HepG2 (cell line): Measurements from ENCODE around the gene ERVMER34-1. TPM values are rescaled to one million over a fixed set of nuclear protein-coding genes. Genes with fewer than 3 reads are reported as not detected.

Source experiments
- ATAC-seq: fragments of 200-7000 bp; cut with Tn5 transposase; 3 replicates; pipeline ENCODE4 v1.9.1; 2020; ENCODE audit warnings: mild to moderate bottlenecking, moderate library complexity
- BruUV-seq: library from RNA; stranded (reverse); fragments of 400-500 nt; replicated peaks from 2 replicates; lab custom pipeline; 2021; lab: Mats Ljungman, UMichigan
- CTCF ChIA-PET: fragments of 300-600 bp; formaldehyde crosslinking; extraction: SDS; loops from one replicate; lab custom pipeline; 2021; ENCODE audit warnings: low total read pairs, inconsistent platforms, low intra/inter-chr PET ratio; lab: Yijun Ruan, JAX
- POLR2A ChIA-PET: fragments of 350-600 bp; sonication (Branson Sonifier 250); formaldehyde crosslinking; loops from one replicate; lab custom pipeline; 2020; ENCODE audit warnings: antibody characterized with exemption, inconsistent platforms; lab: Yijun Ruan, JAX
- DNase-seq: peaks from one replicate; pipeline ENCODE4 v3.0.0-alpha.2; 2015; ENCODE audit warnings: low spot score
- FAIRE-seq: peaks from 3 replicates; lab custom pipeline; 2011; peaks lifted over from hg19 to GRCh38; lab: Jason Lieb, UNC
- H2AFZ ChIP-seq: one replicate; pipeline ENCODE4 v1.6.1; 2011; ENCODE audit warnings: low read length, inconsistent platforms
- H3K27ac ChIP-seq: fragments of 300-600 bp; 3 replicates; pipeline ENCODE4 v1.8.0; 2011; ENCODE audit warnings: mixed run types, mild to moderate bottlenecking, mixed read lengths, low read length, inconsistent platforms; ENCODE audit not compliant: insufficient read depth; ENCODE audit errors: extremely low read length
- H3K27me3 ChIP-seq, 2 experiments: fragments of 200-600 bp in 1 of 2; 2 replicates in 1 of 2; 3 replicates in 1 of 2; pipeline versions ENCODE4 v1.6.0 to v1.8.0; 2011; ENCODE audit warnings: low read length in 2 of 2, mild to moderate bottlenecking in 2 of 2, moderate library complexity in 2 of 2, inconsistent platforms in 1 of 2; ENCODE audit not compliant: insufficient read depth in 2 of 2, control insufficient read depth in 1 of 2
- H3K36me3 ChIP-seq, 2 experiments: fragments of 200-600 bp in 1 of 2; replicated peaks in 1 of 2; 2 replicates in 1 of 2; 3 replicates in 1 of 2; pipeline versions ENCODE4 v1.5.1 to v1.8.0; 2011; ENCODE audit warnings: low read length in 2 of 2, inconsistent platforms in 1 of 2; ENCODE audit not compliant: insufficient read depth in 2 of 2, control insufficient read depth in 1 of 2
- H3K4me1 ChIP-seq: 2 replicates; pipeline ENCODE4 v1.5.1; 2012; ENCODE audit warnings: low read length, inconsistent platforms; ENCODE audit not compliant: insufficient read depth
- H3K4me2 ChIP-seq: 2 replicates; pipeline ENCODE4 v1.6.0; 2011; ENCODE audit warnings: low read depth, low read length, inconsistent platforms
- H3K4me3 ChIP-seq, 3 experiments: fragments of 200-600 bp in 1 of 3; sonication (generic), shearing (Covaris generic) in 1 of 3; replicated peaks in 1 of 3; 2 replicates each; pipeline ENCODE4 v1.5.1; 2011 to 2016; ENCODE audit warnings: low read length in 3 of 3, inconsistent platforms in 2 of 3, low read depth in 2 of 3, mild to moderate bottlenecking in 2 of 3, control low read depth in 1 of 3, mixed read lengths in 1 of 3; ENCODE audit not compliant: insufficient read depth in 1 of 3
- H3K79me2 ChIP-seq: one replicate; pipeline ENCODE4 v1.6.1; 2011; ENCODE audit warnings: low read length, inconsistent platforms; ENCODE audit not compliant: insufficient read depth
- H3K9ac ChIP-seq: 2 replicates; pipeline ENCODE4 v1.6.0; 2011; ENCODE audit warnings: mild to moderate bottlenecking, low read depth, low read length, inconsistent platforms; ENCODE audit not compliant: insufficient read depth
- H3K9me3 ChIP-seq: 2 replicates; pipeline ENCODE4 v1.5.1; 2012; ENCODE audit warnings: mild to moderate bottlenecking, low read length
- H4K20me1 ChIP-seq: 2 replicates; pipeline ENCODE4 v1.6.0; 2011; ENCODE audit warnings: inconsistent platforms, mild to moderate bottlenecking, low read length, moderate library complexity; ENCODE audit not compliant: insufficient read depth
- GABPB1 ChIP-seq: IDR thresholded peaks from 2 replicates; pipeline ENCODE4 v1.6.1; 2016; ENCODE audit warnings: mild to moderate bottlenecking, missing genetic modification reagents, moderate library complexity, missing compliant biosample characterization
- GZF1 ChIP-seq: sonication (generic); formaldehyde crosslinking; IDR thresholded peaks from 2 replicates; pipeline ENCODE4 v1.5.1; 2020; ENCODE audit warnings: mild to moderate bottlenecking, missing genetic modification reagents
- KLF13 ChIP-seq: sonication (generic); formaldehyde crosslinking; IDR thresholded peaks from 2 replicates; pipeline ENCODE4 v1.4.0; 2020; ENCODE audit warnings: mild to moderate bottlenecking, missing genetic modification reagents
- NAIF1 ChIP-seq: sonication (generic); formaldehyde crosslinking; IDR thresholded peaks from 2 replicates; pipeline ENCODE4 v1.5.0; 2020; ENCODE audit warnings: mild to moderate bottlenecking, missing genetic modification reagents, borderline replicate concordance
- PBX2 ChIP-seq: IDR thresholded peaks from 2 replicates; pipeline ENCODE4 v1.6.1; 2016; ENCODE audit warnings: control low read depth
- SSRP1 ChIP-seq: IDR thresholded peaks from 2 replicates; pipeline ENCODE4 v1.6.1; 2016; ENCODE audit warnings: control low read depth
- TRAFD1 ChIP-seq: sonication (generic); formaldehyde crosslinking; IDR thresholded peaks from 2 replicates; pipeline ENCODE4 v1.5.1; 2020; ENCODE audit warnings: missing genetic modification reagents, mild to moderate bottlenecking, borderline replicate concordance
- TRIM22 ChIP-seq: fragments of 450-650 bp; IDR thresholded peaks from 2 replicates; pipeline ENCODE4 v1.6.1; 2017
- ZBTB38 ChIP-seq: sonication (generic); formaldehyde crosslinking; IDR thresholded peaks from 2 replicates; pipeline ENCODE4 v1.5.1; 2020; ENCODE audit warnings: mild to moderate bottlenecking, missing genetic modification reagents
- ZBTB4 ChIP-seq: sonication (generic); formaldehyde crosslinking; IDR thresholded peaks from 2 replicates; pipeline ENCODE4 v1.4.0; 2020; ENCODE audit warnings: missing genetic modification reagents, mild to moderate bottlenecking, borderline replicate concordance
- ZNF142 ChIP-seq: sonication (generic); formaldehyde crosslinking; IDR thresholded peaks from 2 replicates; pipeline ENCODE4 v1.4.0; 2020; ENCODE audit warnings: missing genetic modification reagents
- WGBS: methylation state at CpG from one replicate; pipeline ENCODE4 v1.1.6; 2017; ENCODE audit warnings: low lambda C conversion rate; 5-methylcytosine and 5-hydroxymethylcytosine counted together
- in situ Hi-C: cut with HindIII; loops from 2 replicates; pipeline ENCODE4 v1.10.0; 2017; ENCODE audit warnings: low pct_unique_long_range_greater_than_20kb; ENCODE audit not compliant: extremely low pct_ligation_motif_present
- intact Hi-C: fragments of 100-400 bp; cut with micrococcal nuclease; formaldehyde crosslinking; loops from one replicate; pipeline ENCODE4 v1.10.0; 2022; ENCODE audit not compliant: unreplicated experiment
- polyA plus RNA-seq, 8 experiments: library from polyadenylated mRNA; depleted of rRNA in 3 of 8; stranded (reverse) in 7 of 8; unstranded in 1 of 8; fragments of >200 nt; fragmentation: Illumina TruSeq in 4 of 8; extraction: Trizol in 4 of 8; gene quantifications; 2 replicates each; pipeline versions ENCODE4 v1.2.1 to v1.2.3, GENCODE V29; 2011 to 2016; ENCODE audit warnings: low read depth in 4 of 8, missing spikeins in 1 of 8, mixed read lengths in 1 of 8; ENCODE audit not compliant: insufficient read depth in 1 of 8
- total RNA-seq, 5 experiments: library from RNA; depleted of rRNA; stranded (reverse); fragments of >200 nt; fragmentation: Illumina TruSeq; extraction: Trizol; gene quantifications; 2 replicates each; pipeline ENCODE4 v1.2.3, GENCODE V29; 2016; ENCODE audit warnings: low read depth in 1 of 5

The ERVMER34-1 gene
- total and polyA plus RNA-seq, 2 of the 13 experiments (the other 11 are each of a cell fraction or from before 2014, with no cell fraction given) = 0.04 to 0.35 TPM

GRCh38 chr4:52760256-52760655 lies 9.0 kb upstream of the ERVMER34-1 start:
- in situ Hi-C loops (no loop called here), intact Hi-C loops (no loop called here)
- H4K20me1 ChIP-seq = no peaks in the 10 kb centered on the region
- BruUV-seq = no TSS peak
- CTCF ChIA-PET = no interaction called here
- no peak for FAIRE-seq
- TF ChIP-seq GABPB1 (CRISPR knock-in tag) (no peak), SSRP1 (CRISPR knock-in tag) (no peak), ZNF142 (no peak), NAIF1 (CRISPR knock-in tag) (no peak), TRAFD1 (CRISPR knock-in tag) (no peak), PBX2 (CRISPR knock-in tag) (no peak), ZBTB4 (CRISPR knock-in tag) (no peak), KLF13 (no peak), ZBTB38 (CRISPR knock-in tag) (no peak), TRIM22 (no peak), GZF1 (CRISPR knock-in tag) (no peak)
- TF ChIP-seq, all 625 proteins: peak for 0
- no peak overlapping the region for H2AFZ ChIP-seq
- no peaks in the 10 kb centered on the region for H3K4me1 ChIP-seq
- no peak overlapping the region for H3K27ac ChIP-seq
- no peak for DNase-seq
- ATAC-seq = no peak
- H3K9ac ChIP-seq = no peak overlapping the region
- WGBS = 21% methylated on average over 8 of the region's 8 CpGs
- no peaks in the 10 kb centered on the region for H3K9me3 ChIP-seq
- no peaks in the 10 kb centered on the region for H3K27me3 ChIP-seq
- no peak overlapping the region for H3K4me2 ChIP-seq
- POLR2A ChIA-PET = no interaction called here
- H3K79me2 ChIP-seq = no peaks in the 10 kb centered on the region
- no peaks in the 10 kb centered on the region for H3K36me3 ChIP-seq
- H3K4me3 ChIP-seq = no peak overlapping the region
